Measurements from ENCODE around the gene MCOLN1.
A peak's percentile ranks its signal among the peaks of the same experiment; 100 is the strongest.
"Not testable (repeated sequence)": the region's sequence is repeated elsewhere in the genome, so short reads cannot be mapped to it uniquely, and the experiment has no call there.

Gene MCOLN1

DNA sequence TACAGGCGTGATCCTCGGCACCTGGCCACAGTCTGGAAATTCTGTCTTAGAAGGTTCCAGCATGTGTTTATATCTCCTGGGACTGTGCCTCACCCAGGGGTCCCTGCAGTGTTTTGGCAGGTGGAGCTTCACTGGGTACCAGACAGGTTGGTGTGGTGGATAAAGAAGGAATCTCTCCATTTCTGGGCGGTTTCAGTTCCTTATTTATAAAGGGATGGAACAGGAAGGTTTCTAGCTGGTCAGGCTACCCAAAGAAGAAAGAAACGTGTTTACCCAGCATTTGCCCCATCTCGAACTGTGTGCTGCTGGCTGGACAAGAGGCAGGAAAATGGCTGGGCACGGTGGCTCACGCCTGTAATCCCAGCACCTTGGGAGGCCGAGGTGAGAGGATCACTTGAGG is 22.9 kb downstream of the MCOLN1 start:
- no peak for DNase-seq

DNA sequence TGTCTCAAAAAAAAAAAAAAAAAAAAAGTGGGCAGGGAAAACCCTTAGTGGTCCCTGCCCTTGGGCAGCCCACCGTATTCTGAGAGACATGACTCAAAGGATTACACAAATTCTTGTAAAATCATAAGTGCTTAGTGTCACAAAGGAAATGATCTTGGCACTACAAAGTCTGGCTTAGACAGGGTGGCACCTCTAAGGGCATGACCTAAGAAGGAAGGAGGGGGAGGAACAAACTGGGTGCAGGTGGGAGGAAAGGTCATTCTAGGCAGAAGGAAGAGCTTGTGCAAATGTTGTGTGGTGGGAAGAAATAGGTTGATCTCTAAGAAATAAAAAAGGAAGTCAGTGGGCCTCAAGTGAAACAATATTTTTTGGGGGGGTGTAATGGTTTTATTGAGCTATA is 23.5 kb downstream of the MCOLN1 start:
- DNase-seq: peak; percentile 62

DNA sequence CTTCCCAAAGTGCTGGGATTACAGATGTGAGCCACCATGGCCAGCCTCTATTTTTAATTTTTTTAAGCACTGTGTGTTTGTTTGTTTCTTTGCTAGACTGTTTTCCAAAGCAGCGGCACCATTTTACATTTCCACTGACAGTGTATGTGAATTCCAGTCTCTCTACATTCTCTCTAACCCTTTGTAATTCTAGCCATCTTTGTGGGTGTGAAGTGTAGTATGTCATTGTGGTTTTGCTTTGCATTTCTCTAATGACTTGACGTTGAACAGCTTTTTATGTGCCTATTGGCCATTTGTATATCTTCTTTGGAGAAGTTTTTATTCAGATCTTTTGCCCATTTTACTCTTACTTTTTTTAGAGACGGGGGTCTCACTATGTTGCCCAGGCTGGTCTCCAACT is 24.7 kb downstream of the MCOLN1 start:
- no peak for DNase-seq

- no peak for DNase-seq
Measured at GRCh38 chr19:7549429-7550148, 27.2 kb downstream of the MCOLN1 start.

- no peak for DNase-seq
Measured at GRCh38 chr19:7550169-7550770, 27.8 kb downstream of the MCOLN1 start.

DNA sequence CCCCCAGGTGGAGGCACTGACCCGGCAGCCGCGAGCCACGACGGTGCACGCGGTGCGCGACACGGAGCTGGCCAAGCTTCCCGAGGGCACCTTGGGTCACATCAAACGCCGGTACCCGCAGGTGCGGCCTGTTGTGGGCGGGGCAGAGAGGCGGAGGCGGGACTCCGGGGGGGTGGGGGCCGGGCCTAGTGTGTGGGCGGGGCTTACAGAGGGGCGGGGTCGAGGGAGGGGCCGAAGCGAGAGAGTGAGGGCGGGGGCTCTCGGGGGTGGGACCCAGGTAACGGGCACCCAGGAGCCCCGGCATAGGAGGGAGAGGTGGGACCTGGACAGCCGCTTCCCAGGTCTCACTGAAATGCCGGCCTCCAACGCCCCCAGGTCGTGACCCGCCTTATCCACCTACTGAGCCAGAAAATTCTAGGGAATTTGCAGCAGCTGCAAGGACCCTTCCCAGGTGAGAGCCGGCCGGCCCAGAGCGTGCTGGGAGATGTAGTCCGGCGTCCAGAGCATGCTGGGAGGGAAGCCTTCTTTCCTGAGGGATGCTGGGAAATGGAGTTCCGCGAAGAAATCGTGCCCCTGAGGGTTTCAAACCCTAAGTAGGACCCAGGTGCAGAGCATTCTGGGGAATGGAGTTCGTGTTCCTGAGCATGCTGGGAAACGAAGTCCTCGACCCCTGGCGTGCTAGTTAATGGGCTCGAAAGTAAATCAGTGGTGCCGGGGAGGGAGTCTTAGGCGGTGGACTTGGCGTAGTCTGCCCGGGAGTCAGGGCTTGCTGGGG is 28.8 kb downstream of the MCOLN1 start:
- no peak for DNase-seq

DNA sequence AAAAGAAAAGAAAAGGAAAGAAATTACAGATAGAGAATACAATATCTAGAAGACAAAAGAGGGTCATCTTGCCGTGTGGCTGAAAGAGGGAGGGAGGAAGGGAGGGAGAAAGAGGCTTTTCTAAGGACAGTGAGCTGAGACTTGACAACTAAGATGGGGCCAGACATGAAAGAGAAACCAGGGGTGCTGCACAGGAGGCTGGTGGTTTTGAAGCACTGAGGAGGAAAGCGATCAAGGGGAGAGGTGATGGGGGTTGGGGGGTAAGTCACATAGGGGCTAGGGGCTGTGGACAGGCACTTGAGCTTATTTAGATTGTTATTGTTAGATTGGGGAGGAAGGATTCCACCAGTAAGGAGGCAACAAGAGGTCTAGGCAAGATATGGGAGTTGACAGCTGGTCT is 30.4 kb downstream of the MCOLN1 start:
- DNase-seq: no peak

DNA sequence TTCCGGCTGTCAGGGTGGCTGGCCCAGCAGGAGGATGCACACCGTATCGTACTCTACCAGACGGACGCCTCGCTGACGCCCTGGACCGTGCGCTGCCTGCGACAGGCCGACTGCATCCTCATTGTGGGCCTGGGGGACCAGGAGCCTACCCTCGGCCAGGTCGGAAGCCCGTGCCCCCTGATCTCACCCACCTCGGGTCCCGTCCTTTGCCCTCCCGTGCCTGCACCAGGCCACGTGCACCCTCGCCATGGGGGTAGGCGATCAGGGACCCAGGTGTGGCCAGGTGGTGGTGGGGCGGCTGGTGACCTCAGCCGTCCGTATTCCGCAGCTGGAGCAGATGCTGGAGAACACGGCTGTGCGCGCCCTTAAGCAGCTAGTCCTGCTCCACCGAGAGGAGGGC is 32.1 kb downstream of the MCOLN1 start:
- DNase-seq: no peak

DNA sequence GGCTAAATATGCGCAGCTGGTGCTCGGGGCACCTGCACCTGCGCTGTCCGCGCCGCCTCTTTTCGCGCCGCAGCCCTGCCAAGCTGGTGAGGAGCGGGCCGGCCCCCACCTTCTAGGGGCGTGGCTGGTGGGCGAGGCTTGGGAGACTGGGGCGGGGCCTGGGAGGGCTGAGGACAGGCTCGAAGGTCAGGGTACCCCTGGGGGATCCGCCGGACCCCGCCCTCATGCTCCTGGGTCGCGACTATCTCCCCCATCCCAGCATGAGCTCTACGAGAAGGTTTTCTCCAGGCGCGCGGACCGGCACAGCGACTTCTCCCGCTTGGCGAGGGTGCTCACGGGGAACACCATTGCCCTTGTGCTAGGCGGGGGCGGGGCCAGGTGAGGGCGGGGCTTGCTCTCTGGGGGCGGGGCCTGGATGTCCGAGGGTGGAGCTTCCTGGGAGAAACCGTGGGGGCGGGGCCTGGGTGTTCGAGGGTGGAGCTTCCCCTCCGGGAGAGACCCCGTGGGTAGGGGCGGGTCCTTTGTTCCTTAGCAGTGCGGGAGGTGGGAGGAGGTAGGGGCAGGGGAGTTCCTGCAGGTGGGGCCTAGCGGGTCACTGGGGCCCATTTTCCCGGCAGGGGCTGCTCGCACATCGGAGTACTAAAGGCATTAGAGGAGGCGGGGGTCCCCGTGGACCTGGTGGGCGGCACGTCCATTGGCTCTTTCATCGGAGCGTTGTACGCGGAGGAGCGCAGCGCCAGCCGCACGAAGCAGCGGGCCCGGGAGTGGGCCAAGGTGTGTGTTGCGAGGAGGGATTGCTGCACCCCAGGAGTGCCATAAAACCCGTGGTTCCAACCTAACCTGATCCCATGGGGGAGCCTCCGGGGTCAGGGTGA is 32.8 kb downstream of the MCOLN1 start:
- no peak for DNase-seq

DNA sequence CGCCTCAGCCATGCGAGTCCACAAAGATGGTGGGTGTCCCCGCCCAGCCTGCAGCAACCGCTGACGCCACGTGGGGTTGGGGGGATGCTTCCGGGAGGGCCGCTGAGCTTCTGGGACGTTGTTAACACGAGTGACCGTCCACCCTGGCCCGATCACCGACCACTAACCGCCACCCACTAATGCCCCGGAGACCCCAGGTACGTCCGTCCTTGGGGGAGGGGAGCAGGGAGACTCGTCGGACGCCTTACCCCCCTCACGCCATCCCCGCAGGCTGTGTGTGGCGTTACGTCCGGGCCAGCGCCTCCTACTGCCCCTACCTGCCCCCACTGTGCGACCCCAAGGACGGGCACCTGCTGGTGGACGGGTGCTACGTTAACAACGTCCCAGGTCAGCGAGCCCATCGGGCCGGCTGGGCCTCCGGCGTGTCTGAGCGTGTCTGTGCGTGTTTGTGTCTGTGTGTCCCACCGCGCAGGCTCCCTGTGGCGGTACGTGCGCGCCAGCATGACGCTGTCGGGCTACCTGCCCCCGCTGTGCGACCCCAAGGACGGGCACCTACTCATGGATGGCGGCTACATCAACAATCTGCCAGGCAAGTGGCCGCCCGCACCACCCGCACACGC is 34.4 kb downstream of the MCOLN1 start:
- no peak for DNase-seq

DNA sequence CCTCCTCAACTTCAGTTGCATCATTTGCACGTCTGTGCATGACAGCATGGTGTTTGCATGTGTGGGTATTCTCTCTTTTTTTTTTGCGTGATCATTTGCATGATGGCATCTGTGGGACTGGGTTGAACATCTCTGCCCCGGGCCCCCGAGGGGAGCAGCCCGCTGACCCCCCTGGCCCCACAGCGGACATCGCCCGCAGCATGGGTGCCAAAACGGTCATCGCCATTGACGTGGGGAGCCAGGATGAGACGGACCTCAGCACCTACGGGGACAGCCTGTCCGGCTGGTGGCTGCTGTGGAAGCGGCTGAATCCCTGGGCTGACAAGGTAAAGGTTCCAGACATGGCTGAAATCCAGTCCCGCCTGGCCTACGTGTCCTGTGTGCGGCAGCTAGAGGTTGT is 36.2 kb downstream of the MCOLN1 start:
- DNase-seq: no peak

GRCh38 chr19:7559102-7559501 is 36.7 kb downstream of the MCOLN1 start:
- DNase-seq: no peak

GRCh38 chr19:7560255-7560654 is 37.8 kb downstream of the MCOLN1 start:
- DNase-seq: no peak

DNA sequence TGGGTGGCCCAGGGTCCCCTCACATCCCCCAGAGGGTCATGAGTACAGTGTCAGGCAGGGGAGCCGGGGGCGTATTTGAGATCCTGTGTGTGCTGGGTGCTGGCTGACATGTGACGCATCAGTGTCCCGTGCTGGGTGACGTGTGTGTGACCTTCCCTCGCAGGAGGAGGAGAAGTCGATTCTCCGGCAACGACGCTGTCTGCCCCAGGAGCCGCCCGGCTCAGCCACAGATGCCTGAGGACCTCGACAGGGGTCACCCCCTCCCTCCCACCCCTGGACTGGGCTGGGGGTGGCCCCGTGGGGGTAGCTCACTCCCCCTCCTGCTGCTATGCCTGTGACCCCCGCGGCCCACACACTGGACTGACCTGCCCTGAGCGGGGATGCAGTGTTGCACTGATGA is 38.9 kb downstream of the MCOLN1 start:
- DNase-seq: no peak

GRCh38 chr19:7562646-7563393 is 40.4 kb downstream of the MCOLN1 start:
- no peak for DNase-seq

DNA sequence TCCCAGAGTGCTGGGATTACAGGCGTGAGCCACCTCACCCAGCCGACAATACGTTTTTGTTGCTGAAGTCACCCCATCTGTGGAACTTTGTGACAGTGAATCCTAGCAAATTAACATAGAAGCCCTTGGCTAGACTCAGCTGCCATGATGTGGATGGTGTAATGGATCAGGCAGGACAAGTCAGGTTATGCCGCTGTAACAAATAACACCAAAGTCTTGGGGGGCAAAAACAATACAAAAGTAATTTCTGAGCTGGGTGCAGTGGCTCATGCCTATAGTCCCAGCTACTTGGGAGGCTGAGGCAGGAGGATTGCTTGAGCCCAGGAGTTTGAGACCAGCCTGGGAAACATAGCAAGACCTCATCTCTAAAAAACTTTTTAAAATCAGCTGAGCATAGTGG is 42.4 kb downstream of the MCOLN1 start:
- DNase-seq: no peak

DNA sequence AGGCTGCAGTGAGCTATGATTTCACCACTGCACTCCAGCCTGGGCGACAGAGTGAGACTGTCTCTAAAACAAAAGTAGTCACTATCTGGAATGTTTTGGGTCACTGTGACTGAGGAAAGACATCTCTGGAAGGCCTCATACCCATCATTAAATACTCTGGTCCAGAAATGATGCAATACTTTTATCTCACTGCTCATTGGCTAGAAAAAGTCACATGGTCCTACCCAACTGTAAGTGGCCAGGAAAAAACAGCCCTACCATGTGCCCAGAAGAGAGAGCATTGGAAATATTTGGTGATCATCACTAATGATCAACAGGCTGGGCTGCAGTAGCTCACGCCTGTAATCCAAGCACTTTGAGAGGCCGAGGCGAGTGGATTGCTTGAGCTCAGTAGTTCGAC is 42.9 kb downstream of the MCOLN1 start:
- no peak for DNase-seq

DNA sequence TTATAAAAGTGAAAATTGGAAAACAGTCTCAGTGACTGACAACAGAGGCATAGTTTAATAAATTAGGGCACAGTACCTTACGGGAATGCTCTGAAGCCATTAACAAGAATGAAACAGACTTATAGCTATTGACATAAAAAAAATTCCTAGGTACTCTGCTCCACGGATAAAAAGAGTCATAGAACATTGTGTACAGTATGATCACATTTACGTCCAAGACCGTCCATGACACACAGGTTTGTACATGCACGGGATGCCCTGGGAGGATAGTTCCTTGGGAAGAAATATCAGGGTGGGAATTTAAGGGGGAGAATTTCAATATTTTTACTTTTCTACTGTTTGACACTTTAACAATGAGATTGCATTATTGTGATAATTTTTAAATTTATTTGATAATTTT is 48.3 kb downstream of the MCOLN1 start:
- no peak for DNase-seq

- peak; percentile 70 for DNase-seq
Measured at GRCh38 chr19:7575434-7576040, 53.1 kb downstream of the MCOLN1 start.

GRCh38 chr19:7577422-7577821 is 55.0 kb downstream of the MCOLN1 start:
- not testable (repeated sequence) for DNase-seq

DNA sequence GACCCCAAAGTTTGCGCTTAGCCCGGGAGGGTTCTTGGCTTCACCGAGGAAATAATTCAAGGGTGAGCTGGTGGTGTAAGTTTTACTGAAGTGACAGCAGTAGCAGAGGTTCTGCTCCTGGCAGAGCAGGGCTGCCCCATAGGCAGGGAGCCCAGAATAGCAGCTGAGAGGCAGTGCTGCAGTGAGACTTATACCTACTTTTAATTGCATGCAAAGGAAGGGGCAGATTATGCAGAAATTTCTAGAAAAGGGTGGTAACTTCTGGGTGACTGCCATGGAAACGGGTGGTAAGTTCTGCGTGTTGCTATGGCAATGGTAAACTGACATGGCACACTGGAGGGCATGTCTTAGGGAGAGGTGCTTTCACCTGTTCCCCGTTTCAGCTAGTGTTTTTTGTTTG is 55.7 kb downstream of the MCOLN1 start:
- no peak for DNase-seq

- no peak for DNase-seq
Measured at GRCh38 chr19:7579182-7579581, 56.8 kb downstream of the MCOLN1 start.

All from suppressor macrophage treated with lipopolysaccharide for 4 hours (primary cell).